Iris pigment epithelial cell (primary cell): Measurements from ENCODE around the gene TNFRSF13B.
"Not testable (repeated sequence)": the region's sequence is repeated elsewhere in the genome, so short reads cannot be mapped to it uniquely, and the experiment has no call there.

Experiments
- DNase-seq: peaks from one replicate; pipeline ENCODE4 v3.0.0-alpha.2; 2011; ENCODE audit warnings: low read depth

The TNFRSF13B gene

GRCh38 chr17:17004997-17005614, 33.2 kb upstream of the TNFRSF13B start:
- not testable (repeated sequence) for DNase-seq

- DNase-seq = no peak
These were observed 32.5 kb upstream of the TNFRSF13B start for GRCh38 chr17:17004251-17004996.

- not testable (repeated sequence) for DNase-seq
These were observed 31.1 kb upstream of the TNFRSF13B start for GRCh38 chr17:17002731-17003715.

GRCh38 chr17:17001874-17002520, 30.1 kb upstream of the TNFRSF13B start:
- DNase-seq = peak; percentile 48

GRCh38 chr17:17001076-17001777, 29.3 kb upstream of the TNFRSF13B start:
- DNase-seq = no peak

- no peak for DNase-seq
These were observed 28.2 kb upstream of the TNFRSF13B start for GRCh38 chr17:16999931-17000625.

GRCh38 chr17:16997514-16998429, 25.9 kb upstream of the TNFRSF13B start:
- no peak for DNase-seq

- DNase-seq = not testable (repeated sequence)
These were observed 24.8 kb upstream of the TNFRSF13B start for GRCh38 chr17:16996726-16997125.

GRCh38 chr17:16995930-16996329, 24.0 kb upstream of the TNFRSF13B start:
- DNase-seq = no peak

- DNase-seq = no peak
These were observed 22.7 kb upstream of the TNFRSF13B start for GRCh38 chr17:16994631-16995030.

- DNase-seq = peak; percentile 70
These were observed 19.6 kb upstream of the TNFRSF13B start for GRCh38 chr17:16991349-16992009.

GRCh38 chr17:16989953-16990860, 18.3 kb upstream of the TNFRSF13B start:
- no peak for DNase-seq

GRCh38 chr17:16989230-16989952, 17.5 kb upstream of the TNFRSF13B start:
- no peak for DNase-seq

GRCh38 chr17:16988749-16989229, 16.9 kb upstream of the TNFRSF13B start:
- peak; percentile 10 for DNase-seq

GRCh38 chr17:16987830-16988601, 16.1 kb upstream of the TNFRSF13B start:
- DNase-seq = peak; percentile 80
